AG09309 (cell line): Measurements from ENCODE around the gene AGBL3.
A peak's percentile ranks its signal among the peaks of the same experiment; 100 is the strongest.
"Not testable (repeated sequence)": the region's sequence is repeated elsewhere in the genome, so short reads cannot be mapped to it uniquely, and the experiment has no call there.

Experiments used
- DNase-seq: peaks from one replicate; pipeline ENCODE4 v3.0.0-alpha.2; 2010; ENCODE audit warnings: low read depth
- H3K4me3 ChIP-seq: 2 replicates; pipeline ENCODE4 v1.5.1; 2011; ENCODE audit warnings: mild to moderate bottlenecking, low read depth, low read length, moderate library complexity; ENCODE audit not compliant: control insufficient read depth
- TF ChIP-seq, protein P1 (sequence below): IDR thresholded peaks from 2 replicates; pipeline ENCODE4 v1.5.1; 2011; ENCODE audit warnings: mild to moderate bottlenecking, low read depth, low read length, inconsistent platforms; ENCODE audit not compliant: insufficient read depth, control insufficient read depth; ENCODE audit errors: missing control alignments

The AGBL3 gene

DNA sequence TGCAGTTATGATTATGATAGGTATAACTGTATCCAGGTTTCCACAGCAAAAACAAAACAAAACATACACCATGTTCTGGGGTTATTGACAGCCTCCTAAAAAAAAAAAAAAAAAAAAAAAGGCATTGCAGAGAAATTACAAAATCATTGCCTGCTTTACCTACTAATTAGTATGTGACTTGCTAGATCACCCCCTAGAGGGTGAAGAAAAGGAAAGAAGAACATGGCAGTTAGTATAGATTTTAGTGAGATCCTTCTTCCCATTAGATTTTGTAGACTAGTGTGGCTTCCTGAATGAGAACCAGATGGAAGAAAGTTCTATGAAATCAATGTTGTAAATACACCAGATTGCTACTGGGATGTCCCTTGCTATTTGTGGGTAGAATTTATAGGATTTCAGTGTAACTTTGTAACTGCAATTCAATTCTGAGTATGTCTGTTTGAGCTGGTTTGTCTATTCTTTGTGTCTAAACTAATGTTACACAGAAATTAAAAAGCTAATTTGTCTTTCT lies 24.0 kb upstream of the AGBL3 start:
- DNase-seq: no peak
- TF ChIP-seq, protein P1, sequence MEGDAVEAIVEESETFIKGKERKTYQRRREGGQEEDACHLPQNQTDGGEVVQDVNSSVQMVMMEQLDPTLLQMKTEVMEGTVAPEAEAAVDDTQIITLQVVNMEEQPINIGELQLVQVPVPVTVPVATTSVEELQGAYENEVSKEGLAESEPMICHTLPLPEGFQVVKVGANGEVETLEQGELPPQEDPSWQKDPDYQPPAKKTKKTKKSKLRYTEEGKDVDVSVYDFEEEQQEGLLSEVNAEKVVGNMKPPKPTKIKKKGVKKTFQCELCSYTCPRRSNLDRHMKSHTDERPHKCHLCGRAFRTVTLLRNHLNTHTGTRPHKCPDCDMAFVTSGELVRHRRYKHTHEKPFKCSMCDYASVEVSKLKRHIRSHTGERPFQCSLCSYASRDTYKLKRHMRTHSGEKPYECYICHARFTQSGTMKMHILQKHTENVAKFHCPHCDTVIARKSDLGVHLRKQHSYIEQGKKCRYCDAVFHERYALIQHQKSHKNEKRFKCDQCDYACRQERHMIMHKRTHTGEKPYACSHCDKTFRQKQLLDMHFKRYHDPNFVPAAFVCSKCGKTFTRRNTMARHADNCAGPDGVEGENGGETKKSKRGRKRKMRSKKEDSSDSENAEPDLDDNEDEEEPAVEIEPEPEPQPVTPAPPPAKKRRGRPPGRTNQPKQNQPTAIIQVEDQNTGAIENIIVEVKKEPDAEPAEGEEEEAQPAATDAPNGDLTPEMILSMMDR: no peak

DNA sequence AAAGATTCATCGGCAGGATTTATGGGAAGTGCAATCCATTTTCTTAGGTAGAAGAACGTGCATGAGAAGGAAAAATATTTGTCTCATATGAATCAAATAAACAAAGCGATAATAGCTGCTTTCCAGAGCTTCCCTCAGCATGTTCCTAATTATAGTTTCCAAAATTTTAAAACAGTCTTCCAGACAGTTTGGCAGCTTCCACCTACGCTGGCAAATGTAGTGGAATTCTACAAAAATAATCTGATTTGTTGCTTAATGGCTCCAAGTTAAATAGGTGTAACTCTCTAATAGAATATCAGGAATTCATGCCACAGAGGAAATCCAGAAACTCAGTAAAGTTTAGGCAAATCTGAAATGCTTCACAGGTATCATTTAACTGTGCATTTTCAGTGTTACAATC lies 23.3 kb upstream of the AGBL3 start:
- H3K4me3 ChIP-seq: no peak overlapping the region
- TF ChIP-seq, protein P1: no peak
- DNase-seq: no peak

More for the DNA sequence above, 24.0 kb upstream of the AGBL3 start:
- no peak overlapping the region for H3K4me3 ChIP-seq

DNA sequence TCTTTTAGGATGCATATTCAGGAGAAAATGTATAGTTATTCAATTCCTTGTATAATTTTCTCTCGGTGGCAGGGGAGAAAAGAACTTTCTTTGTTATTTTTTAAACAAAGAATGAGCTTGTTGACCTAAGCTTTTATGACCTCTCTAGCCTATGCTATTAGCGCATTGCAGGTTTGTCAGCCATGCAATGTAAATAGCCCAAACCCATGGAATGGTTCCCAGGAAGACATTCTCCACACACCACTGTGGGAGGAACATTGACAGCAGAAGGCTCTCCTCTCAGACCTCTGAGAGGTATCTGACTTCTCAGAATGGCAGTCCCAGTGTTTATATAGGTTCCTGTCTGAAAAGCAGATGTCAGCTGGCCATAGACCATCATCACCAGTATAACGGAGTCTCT lies 19.6 kb upstream of the AGBL3 start:
- H3K4me3 ChIP-seq: no peak overlapping the region
- TF ChIP-seq, protein P1: no peak

DNA sequence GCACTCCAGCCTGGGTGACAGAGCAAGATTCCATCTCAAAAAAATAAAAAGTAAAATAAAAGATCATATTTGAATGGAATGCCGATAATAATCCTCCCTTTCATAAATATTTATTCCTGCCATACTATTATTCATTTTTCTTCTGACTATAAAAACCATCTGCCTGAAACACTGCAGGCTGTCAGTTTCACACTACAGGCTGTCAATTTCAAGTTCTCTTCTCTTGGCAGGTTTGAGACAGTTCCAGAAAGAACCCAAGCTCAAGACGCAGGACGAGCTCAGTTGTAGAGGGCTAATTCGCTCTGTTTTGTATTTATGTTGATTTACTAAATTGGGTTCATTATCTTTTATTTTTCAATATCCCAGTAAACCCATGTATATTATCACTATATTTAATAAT lies 18.2 kb upstream of the AGBL3 start:
- no peak for DNase-seq
- H3K4me3 ChIP-seq: no peak overlapping the region
- TF ChIP-seq, protein P1: no peak

More for the DNA sequence above, 19.6 kb upstream of the AGBL3 start:
- no peak for DNase-seq

DNA sequence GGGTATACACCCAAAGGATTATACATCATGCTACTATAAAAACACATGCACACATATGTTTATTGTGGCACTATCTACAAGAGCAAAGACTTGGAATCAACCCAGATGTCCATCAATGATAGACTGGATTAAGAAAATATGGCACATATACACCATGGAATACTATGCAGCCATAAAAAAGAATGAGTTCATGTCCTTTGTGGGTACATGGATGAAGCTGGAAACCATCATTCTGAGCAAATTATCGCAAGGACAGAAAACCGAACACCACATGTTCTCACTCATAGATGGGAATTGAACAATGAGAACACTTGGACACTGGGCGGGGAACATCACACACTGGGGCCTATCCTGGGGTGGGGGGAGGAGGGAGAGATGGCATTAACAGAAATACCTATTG lies 4.7 kb upstream of the AGBL3 start:
- DNase-seq, H3K4me3 ChIP-seq: not testable (repeated sequence)

DNA sequence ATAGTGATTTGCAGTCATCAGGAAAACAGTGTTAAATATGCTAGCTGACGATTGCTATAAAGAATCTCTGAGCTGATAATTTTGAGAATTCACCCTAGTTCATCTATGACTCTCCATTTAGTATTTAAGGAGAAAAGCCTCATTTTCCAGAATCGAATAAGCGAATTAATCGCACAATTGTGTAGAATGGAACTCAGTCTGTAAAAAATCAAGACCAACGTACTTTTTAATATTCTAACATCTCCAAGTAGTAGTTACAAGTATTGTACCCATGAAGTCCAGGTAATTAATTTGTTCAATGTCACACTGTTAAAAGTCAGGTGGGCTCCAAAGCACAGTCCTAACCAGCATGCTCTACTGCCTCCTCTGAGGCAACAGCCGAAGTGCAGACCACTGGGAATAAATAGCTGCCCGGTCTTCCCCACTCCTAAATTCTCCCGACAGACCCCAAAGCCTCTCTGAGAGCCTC lies 380 bp upstream of the AGBL3 start:
- H3K4me3 ChIP-seq: peak overlapping the region; percentile 83
- no peak for DNase-seq
- TF ChIP-seq, protein P1: no peak

DNA sequence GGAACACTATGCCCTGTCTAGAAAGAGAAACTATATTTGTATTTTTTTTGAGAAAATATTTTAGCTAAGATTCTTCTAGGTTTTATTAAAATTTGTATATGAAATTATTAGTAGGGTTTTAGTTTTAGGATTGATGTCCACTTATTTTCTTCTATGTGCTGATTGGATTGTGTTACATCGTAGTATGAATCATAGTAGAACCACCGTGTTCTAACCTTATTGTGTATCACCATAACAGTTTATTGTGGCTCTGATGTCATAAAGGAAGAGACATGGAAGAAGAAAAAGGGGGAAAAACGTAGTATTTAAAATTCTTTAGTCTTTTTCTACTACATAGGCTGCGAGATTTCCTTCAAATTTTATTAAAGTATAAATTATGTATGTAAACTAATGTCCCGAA lies 1.9 kb downstream of the AGBL3 start:
- no peak overlapping the region for H3K4me3 ChIP-seq
- no peak for DNase-seq
- TF ChIP-seq, protein P1: no peak
